ENCODE results near the gene VKORC1L1. TPM values are rescaled to one million over a fixed set of nuclear protein-coding genes. Genes with fewer than 3 reads are reported as not detected.
"Not testable (repeated sequence)": the region's sequence is repeated elsewhere in the genome, so short reads cannot be mapped to it uniquely, and the experiment has no call there.

VKORC1L1 gene
- total RNA-seq, 1 donor from 2014 or later = 8.6 TPM

- TF ChIP-seq, protein P1, sequence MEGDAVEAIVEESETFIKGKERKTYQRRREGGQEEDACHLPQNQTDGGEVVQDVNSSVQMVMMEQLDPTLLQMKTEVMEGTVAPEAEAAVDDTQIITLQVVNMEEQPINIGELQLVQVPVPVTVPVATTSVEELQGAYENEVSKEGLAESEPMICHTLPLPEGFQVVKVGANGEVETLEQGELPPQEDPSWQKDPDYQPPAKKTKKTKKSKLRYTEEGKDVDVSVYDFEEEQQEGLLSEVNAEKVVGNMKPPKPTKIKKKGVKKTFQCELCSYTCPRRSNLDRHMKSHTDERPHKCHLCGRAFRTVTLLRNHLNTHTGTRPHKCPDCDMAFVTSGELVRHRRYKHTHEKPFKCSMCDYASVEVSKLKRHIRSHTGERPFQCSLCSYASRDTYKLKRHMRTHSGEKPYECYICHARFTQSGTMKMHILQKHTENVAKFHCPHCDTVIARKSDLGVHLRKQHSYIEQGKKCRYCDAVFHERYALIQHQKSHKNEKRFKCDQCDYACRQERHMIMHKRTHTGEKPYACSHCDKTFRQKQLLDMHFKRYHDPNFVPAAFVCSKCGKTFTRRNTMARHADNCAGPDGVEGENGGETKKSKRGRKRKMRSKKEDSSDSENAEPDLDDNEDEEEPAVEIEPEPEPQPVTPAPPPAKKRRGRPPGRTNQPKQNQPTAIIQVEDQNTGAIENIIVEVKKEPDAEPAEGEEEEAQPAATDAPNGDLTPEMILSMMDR (IDR thresholded peaks at IDR 0.05) = no peak
- no peaks in the 10 kb centered on the region for H3K4me1 Mint-ChIP-seq
- H3K27me3 Mint-ChIP-seq = no peaks in the 10 kb centered on the region
- no peak overlapping the region for H3K4me3 Mint-ChIP-seq
- intact Hi-C loops (cut with micrococcal nuclease) = loop anchor here (10.0 kb wide), 1 partner anchor 613 kb away; the partner anchor contains the start of gene ZNF92
- no peak overlapping the region for H3K27ac Mint-ChIP-seq
- H3K36me3 Mint-ChIP-seq (ENCODE audit: low read depth) = no peaks in the 10 kb centered on the region
- ChIA-PET CTCF (no interaction called here), POLR2A (no interaction called here)
- DNase-seq (no peak), ATAC-seq (ENCODE audit: low read depth) (no peak)
- no peaks in the 10 kb centered on the region for H3K9me3 Mint-ChIP-seq
Observed at GRCh38 chr7:65988084-65988483, 115.2 kb downstream of the VKORC1L1 start.

GRCh38 chr7:65988503-65988902 is 115.6 kb downstream of the VKORC1L1 start:
- CTCF ChIA-PET; POLR2A ChIA-PET; H3K36me3 Mint-ChIP-seq (ENCODE audit: low read depth); H3K4me3 Mint-ChIP-seq; ATAC-seq (ENCODE audit: low read depth); DNase-seq; H3K9me3 Mint-ChIP-seq; H3K27ac Mint-ChIP-seq; H3K4me1 Mint-ChIP-seq; H3K27me3 Mint-ChIP-seq: not testable (repeated sequence)
- intact Hi-C loops (cut with micrococcal nuclease) = loop anchor here (10.0 kb wide), 1 partner anchor 614 kb away; the partner anchor contains the start of gene ZNF92

GRCh38 chr7:65989694-65990080 is 116.8 kb downstream of the VKORC1L1 start:
- TF ChIP-seq, protein P1 (IDR thresholded peaks at IDR 0.05) = no peak
- Mint-ChIP-seq H3K27me3 (no peaks in the 10 kb centered on the region), H3K4me1 (no peaks in the 10 kb centered on the region), H3K36me3 (ENCODE audit: low read depth) (no peaks in the 10 kb centered on the region), H3K9me3 (no peaks in the 10 kb centered on the region), H3K27ac (no peak overlapping the region), H3K4me3 (no peak overlapping the region)
- DNase-seq (no peak), ATAC-seq (ENCODE audit: low read depth) (no peak)
- intact Hi-C loops (cut with micrococcal nuclease) = loop anchor here (10.0 kb wide), 1 partner anchor 615 kb away; the partner anchor contains the start of gene ZNF92
- POLR2A ChIA-PET = no interaction called here
- CTCF ChIA-PET = no interaction called here

DNA sequence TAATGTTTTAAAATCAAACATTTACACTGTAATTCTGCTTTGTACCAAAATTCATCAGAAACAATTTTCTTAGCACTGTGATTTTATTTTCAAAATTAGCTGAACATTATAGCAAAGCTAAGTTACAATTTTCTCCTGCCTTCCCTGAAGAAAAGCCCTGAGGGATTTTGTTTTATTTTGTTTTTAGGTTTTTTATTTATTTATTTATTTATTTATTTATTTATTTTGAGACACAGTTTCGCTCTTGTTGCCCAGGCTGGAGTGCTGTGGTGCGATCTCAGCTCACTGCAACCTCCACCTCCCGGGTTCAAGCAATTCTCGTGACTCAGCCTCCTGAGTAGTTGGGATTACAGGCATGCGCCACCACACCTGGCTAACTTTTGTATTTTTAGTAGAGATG is 119.0 kb downstream of the VKORC1L1 start:
- intact Hi-C loops (cut with micrococcal nuclease); H3K4me3 Mint-ChIP-seq; POLR2A ChIA-PET; H3K36me3 Mint-ChIP-seq (ENCODE audit: low read depth); DNase-seq; ATAC-seq (ENCODE audit: low read depth); H3K9me3 Mint-ChIP-seq; H3K27ac Mint-ChIP-seq; CTCF ChIA-PET; H3K4me1 Mint-ChIP-seq; H3K27me3 Mint-ChIP-seq: not testable (repeated sequence)

DNA sequence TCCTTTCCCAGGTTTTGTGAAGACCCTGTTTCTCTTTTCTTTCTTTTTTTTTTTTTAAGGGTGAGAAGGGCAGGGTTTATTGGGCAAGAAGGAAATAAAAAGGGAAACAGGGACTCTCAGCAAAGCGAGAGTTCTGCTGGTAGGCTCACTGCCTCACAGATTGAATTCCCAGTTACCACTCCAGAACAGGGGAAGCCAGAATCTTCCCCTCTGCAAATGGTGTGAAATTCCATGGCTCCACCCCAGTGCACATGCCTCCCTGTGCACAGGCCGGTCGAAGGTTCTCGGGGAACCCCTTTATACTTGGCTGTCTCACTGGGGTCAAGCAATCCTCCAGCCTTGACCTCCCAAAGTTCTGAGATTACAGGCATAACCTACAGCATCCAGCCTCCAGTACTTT is 119.7 kb downstream of the VKORC1L1 start:
- H3K27me3 Mint-ChIP-seq = peaks cover 3% of the 10 kb centered on the region

DNA sequence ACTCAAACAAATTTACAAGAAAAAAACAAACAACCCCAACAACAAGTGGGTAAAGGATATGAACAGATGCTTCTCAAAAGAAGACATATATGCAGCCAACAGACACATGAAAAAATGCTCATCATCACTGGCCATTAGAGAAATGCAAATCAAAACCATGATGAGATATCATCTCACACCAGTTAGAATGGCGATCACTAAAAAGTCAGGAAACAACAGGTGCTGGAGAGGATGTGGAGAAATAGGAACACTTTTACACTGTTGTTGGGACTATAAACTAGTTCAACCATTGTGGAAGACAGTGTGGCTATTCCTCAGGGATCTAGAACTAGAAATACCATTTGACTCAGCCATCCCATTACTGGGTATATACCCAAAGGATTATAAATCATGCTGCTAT is 122.1 kb downstream of the VKORC1L1 start:
- CTCF ChIA-PET; intact Hi-C loops (cut with micrococcal nuclease): not testable (repeated sequence)

More for the DNA sequence above, 119.7 kb downstream of the VKORC1L1 start:
- Mint-ChIP-seq H3K9me3 (no peaks in the 10 kb centered on the region), H3K36me3 (ENCODE audit: low read depth) (no peaks in the 10 kb centered on the region), H3K4me3 (no peak overlapping the region), H3K27ac (no peak overlapping the region), H3K4me1 (no peaks in the 10 kb centered on the region)
- intact Hi-C loops (cut with micrococcal nuclease) = no loop called here
- ChIA-PET CTCF (interaction anchor here (0.6 kb wide), 1 partner anchor 8 kb away, joined by 4 read pairs; no protein-coding TSS in a partner anchor), POLR2A (no interaction called here)
- ATAC-seq (ENCODE audit: low read depth) = no peak
- TF ChIP-seq, protein P1 (IDR thresholded peaks at IDR 0.05) = no peak
- DNase-seq = no peak

GRCh38 chr7:66000823-66001417 is 128.0 kb downstream of the VKORC1L1 start:
- H3K27me3 Mint-ChIP-seq; H3K36me3 Mint-ChIP-seq (ENCODE audit: low read depth); intact Hi-C loops (cut with micrococcal nuclease); H3K27ac Mint-ChIP-seq; H3K9me3 Mint-ChIP-seq; ATAC-seq (ENCODE audit: low read depth); DNase-seq; H3K4me1 Mint-ChIP-seq; H3K4me3 Mint-ChIP-seq: not testable (repeated sequence)
- POLR2A ChIA-PET = interaction anchor here (0.6 kb wide), 1 partner anchor 113 kb away, joined by 5 read pairs; no protein-coding TSS in a partner anchor
- CTCF ChIA-PET = interaction anchor here (0.6 kb wide), 1 partner anchor 8 kb away, joined by 4 read pairs; no protein-coding TSS in a partner anchor

More for the DNA sequence above, 122.1 kb downstream of the VKORC1L1 start:
- H3K9me3 Mint-ChIP-seq; H3K4me1 Mint-ChIP-seq; H3K4me3 Mint-ChIP-seq; H3K27ac Mint-ChIP-seq; DNase-seq; ATAC-seq (ENCODE audit: low read depth); POLR2A ChIA-PET; H3K36me3 Mint-ChIP-seq (ENCODE audit: low read depth); H3K27me3 Mint-ChIP-seq: not testable (repeated sequence)

DNA sequence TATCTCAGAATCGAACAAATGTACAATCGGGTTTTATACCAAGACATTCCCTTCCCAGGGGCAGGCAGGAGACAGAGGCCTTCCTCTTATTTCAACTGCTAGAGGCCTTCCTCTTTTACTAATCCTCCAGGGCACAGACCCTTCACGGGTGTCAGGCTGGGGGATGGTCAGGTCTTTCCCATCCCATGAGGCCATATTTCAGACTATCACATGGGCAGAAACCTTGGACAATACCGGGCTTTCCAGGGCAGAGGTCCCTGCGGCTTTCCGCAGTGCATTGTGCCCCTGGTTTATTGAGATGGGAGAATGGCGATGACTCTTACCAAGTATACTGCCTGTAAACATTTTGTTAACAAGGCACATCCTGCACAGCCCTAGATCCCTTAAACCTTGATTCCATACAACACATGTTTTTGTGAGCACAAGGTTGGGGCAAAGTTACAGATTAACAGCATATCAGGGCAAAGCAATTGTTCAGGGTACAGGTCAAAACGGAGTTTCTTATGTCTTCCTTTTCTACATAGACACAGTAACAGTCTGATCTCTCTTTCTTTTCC is 132.3 kb downstream of the VKORC1L1 start:
- CTCF ChIA-PET; DNase-seq; H3K36me3 Mint-ChIP-seq (ENCODE audit: low read depth); POLR2A ChIA-PET; H3K4me1 Mint-ChIP-seq; H3K27me3 Mint-ChIP-seq; ATAC-seq (ENCODE audit: low read depth); intact Hi-C loops (cut with micrococcal nuclease); H3K27ac Mint-ChIP-seq; H3K9me3 Mint-ChIP-seq; H3K4me3 Mint-ChIP-seq: not testable (repeated sequence)

Measured in activated B cell treated with CpG ODN at 0.5 μM for 24 hours (primary cell).